Measurements from ENCODE around the gene QKI. TPM values are rescaled to one million over a fixed set of nuclear protein-coding genes. Genes with fewer than 3 reads are reported as not detected.

Gene QKI
- total and polyA plus RNA-seq, 2 of the 8 experiments (the other 6 are each of a cell fraction or from before 2014, with no cell fraction given), result 181 to 183 TPM

- TF ChIP-seq, protein P1, sequence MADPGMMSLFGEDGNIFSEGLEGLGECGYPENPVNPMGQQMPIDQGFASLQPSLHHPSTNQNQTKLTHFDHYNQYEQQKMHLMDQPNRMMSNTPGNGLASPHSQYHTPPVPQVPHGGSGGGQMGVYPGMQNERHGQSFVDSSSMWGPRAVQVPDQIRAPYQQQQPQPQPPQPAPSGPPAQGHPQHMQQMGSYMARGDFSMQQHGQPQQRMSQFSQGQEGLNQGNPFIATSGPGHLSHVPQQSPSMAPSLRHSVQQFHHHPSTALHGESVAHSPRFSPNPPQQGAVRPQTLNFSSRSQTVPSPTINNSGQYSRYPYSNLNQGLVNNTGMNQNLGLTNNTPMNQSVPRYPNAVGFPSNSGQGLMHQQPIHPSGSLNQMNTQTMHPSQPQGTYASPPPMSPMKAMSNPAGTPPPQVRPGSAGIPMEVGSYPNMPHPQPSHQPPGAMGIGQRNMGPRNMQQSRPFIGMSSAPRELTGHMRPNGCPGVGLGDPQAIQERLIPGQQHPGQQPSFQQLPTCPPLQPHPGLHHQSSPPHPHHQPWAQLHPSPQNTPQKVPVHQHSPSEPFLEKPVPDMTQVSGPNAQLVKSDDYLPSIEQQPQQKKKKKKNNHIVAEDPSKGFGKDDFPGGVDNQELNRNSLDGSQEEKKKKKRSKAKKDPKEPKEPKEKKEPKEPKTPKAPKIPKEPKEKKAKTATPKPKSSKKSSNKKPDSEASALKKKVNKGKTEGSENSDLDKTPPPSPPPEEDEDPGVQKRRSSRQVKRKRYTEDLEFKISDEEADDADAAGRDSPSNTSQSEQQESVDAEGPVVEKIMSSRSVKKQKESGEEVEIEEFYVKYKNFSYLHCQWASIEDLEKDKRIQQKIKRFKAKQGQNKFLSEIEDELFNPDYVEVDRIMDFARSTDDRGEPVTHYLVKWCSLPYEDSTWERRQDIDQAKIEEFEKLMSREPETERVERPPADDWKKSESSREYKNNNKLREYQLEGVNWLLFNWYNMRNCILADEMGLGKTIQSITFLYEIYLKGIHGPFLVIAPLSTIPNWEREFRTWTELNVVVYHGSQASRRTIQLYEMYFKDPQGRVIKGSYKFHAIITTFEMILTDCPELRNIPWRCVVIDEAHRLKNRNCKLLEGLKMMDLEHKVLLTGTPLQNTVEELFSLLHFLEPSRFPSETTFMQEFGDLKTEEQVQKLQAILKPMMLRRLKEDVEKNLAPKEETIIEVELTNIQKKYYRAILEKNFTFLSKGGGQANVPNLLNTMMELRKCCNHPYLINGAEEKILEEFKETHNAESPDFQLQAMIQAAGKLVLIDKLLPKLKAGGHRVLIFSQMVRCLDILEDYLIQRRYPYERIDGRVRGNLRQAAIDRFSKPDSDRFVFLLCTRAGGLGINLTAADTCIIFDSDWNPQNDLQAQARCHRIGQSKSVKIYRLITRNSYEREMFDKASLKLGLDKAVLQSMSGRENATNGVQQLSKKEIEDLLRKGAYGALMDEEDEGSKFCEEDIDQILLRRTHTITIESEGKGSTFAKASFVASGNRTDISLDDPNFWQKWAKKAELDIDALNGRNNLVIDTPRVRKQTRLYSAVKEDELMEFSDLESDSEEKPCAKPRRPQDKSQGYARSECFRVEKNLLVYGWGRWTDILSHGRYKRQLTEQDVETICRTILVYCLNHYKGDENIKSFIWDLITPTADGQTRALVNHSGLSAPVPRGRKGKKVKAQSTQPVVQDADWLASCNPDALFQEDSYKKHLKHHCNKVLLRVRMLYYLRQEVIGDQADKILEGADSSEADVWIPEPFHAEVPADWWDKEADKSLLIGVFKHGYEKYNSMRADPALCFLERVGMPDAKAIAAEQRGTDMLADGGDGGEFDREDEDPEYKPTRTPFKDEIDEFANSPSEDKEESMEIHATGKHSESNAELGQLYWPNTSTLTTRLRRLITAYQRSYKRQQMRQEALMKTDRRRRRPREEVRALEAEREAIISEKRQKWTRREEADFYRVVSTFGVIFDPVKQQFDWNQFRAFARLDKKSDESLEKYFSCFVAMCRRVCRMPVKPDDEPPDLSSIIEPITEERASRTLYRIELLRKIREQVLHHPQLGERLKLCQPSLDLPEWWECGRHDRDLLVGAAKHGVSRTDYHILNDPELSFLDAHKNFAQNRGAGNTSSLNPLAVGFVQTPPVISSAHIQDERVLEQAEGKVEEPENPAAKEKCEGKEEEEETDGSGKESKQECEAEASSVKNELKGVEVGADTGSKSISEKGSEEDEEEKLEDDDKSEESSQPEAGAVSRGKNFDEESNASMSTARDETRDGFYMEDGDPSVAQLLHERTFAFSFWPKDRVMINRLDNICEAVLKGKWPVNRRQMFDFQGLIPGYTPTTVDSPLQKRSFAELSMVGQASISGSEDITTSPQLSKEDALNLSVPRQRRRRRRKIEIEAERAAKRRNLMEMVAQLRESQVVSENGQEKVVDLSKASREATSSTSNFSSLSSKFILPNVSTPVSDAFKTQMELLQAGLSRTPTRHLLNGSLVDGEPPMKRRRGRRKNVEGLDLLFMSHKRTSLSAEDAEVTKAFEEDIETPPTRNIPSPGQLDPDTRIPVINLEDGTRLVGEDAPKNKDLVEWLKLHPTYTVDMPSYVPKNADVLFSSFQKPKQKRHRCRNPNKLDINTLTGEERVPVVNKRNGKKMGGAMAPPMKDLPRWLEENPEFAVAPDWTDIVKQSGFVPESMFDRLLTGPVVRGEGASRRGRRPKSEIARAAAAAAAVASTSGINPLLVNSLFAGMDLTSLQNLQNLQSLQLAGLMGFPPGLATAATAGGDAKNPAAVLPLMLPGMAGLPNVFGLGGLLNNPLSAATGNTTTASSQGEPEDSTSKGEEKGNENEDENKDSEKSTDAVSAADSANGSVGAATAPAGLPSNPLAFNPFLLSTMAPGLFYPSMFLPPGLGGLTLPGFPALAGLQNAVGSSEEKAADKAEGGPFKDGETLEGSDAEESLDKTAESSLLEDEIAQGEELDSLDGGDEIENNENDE (IDR thresholded peaks at IDR 0.05; ENCODE audit: insufficient replicate concordance, low read length), result no peak
- no peak for TF ChIP-seq SIRT6 (IDR thresholded peaks at IDR 0.05; ENCODE audit: low read length)
- TF ChIP-seq SRF (IDR thresholded peaks at IDR 0.05; ENCODE audit: low read depth, low read length), result no peak
- TF ChIP-seq GABPA (IDR thresholded peaks at IDR 0.05; ENCODE audit: borderline replicate concordance, insufficient read depth, low read length), result no peak
- TF ChIP-seq RNF2 (IDR thresholded peaks at IDR 0.05; ENCODE audit: borderline replicate concordance, low read depth, low read length, missing control alignments, poor library complexity, severe bottlenecking), result no peak
- TF ChIP-seq YY1 (IDR thresholded peaks at IDR 0.05; ENCODE audit: low read depth, low read length), result no peak
Measured at GRCh38 chr6:163470611-163471010, 56.1 kb downstream of the QKI start (continued).
